Suprapubic skin (tissue), 4 donors: ENCODE results near the gene CACNA2D1.

ENCODE experiments used
- EP300 ChIP-seq: sonication (generic); formaldehyde crosslinking; IDR thresholded peaks from one replicate; pipeline ENCODE4 v1.6.1; 2017; ENCODE audit warnings: antibody characterized with exemption
- POLR2A ChIP-seq, 2 donors: fragments of 450-650 bp; IDR thresholded peaks; one replicate each; pipeline ENCODE4 v1.6.1; 2017; ENCODE audit warnings: antibody characterized with exemption in 2 of 2, mild to moderate bottlenecking in 2 of 2, moderate library complexity in 2 of 2
- POLR2AphosphoS5 ChIP-seq, 3 donors: sonication (generic); formaldehyde crosslinking; IDR thresholded peaks; one replicate each; pipeline ENCODE4 v1.6.1; 2017; ENCODE audit warnings: antibody characterized with exemption in 3 of 3
- TF ChIP-seq, protein P1 (sequence below), 2 donors: fragments of 200-600 bp in 1 of 2; fragments of 450-650 bp in 1 of 2; sonication (generic) in 1 of 2; IDR thresholded peaks; one replicate each; pipeline ENCODE4 v1.5.1; 2016 to 2019; ENCODE audit warnings: antibody characterized with exemption in 2 of 2, mild to moderate bottlenecking in 1 of 2, moderate library complexity in 1 of 2

DNA sequence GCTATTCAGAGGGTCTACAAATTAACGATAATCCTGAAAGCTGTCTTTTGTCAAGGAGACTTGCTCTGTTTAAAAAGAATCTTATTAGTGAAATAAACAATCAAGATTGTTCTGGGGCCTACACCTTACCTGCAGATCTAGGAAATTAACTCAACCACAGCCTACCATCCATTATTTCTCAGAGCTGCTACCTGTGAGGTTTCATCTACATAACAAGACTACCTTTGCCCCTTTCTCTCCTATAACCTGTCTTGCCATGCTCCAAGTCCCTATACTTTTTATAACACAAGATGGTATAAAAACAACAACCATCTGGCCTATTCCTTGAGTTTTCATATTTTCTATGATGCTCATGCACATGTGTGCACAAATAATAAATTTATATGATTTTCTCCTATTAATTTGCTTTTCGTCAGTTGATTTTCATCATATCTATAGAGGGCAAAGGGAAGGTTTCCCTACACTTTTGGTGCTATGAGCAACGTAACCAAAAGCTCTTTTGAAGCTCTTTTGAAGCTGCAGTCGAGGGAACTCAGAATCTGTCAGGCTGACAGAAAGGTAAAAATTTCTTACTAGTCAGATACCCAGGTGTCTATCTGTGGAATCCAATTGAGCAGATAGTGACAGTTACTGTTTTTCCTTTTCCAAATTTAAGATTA lies 138.1 kb downstream of the CACNA2D1 start:
- TF ChIP-seq EP300 (no peak), POLR2A (IDR thresholded peaks at IDR 0.05) (no peak), POLR2AphosphoS5 (IDR thresholded peaks at IDR 0.05) (no peak)
- TF ChIP-seq, protein P1, sequence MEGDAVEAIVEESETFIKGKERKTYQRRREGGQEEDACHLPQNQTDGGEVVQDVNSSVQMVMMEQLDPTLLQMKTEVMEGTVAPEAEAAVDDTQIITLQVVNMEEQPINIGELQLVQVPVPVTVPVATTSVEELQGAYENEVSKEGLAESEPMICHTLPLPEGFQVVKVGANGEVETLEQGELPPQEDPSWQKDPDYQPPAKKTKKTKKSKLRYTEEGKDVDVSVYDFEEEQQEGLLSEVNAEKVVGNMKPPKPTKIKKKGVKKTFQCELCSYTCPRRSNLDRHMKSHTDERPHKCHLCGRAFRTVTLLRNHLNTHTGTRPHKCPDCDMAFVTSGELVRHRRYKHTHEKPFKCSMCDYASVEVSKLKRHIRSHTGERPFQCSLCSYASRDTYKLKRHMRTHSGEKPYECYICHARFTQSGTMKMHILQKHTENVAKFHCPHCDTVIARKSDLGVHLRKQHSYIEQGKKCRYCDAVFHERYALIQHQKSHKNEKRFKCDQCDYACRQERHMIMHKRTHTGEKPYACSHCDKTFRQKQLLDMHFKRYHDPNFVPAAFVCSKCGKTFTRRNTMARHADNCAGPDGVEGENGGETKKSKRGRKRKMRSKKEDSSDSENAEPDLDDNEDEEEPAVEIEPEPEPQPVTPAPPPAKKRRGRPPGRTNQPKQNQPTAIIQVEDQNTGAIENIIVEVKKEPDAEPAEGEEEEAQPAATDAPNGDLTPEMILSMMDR (IDR thresholded peaks at IDR 0.05), result no peak
